GM19397 (cell line): ENCODE data around the gene NDC80.
"Not testable (repeated sequence)": the region's sequence is repeated elsewhere in the genome, so short reads cannot be mapped to it uniquely, and the experiment has no call there.

ENCODE experiments used
- ATAC-seq: cut with Tn5 transposase; IDR thresholded peaks from one replicate; pipeline ENCODE4 v1.9.1; 2021; ENCODE audit warnings: mild to moderate bottlenecking, moderate library complexity; ENCODE audit not compliant: unreplicated experiment

NDC80 gene

DNA sequence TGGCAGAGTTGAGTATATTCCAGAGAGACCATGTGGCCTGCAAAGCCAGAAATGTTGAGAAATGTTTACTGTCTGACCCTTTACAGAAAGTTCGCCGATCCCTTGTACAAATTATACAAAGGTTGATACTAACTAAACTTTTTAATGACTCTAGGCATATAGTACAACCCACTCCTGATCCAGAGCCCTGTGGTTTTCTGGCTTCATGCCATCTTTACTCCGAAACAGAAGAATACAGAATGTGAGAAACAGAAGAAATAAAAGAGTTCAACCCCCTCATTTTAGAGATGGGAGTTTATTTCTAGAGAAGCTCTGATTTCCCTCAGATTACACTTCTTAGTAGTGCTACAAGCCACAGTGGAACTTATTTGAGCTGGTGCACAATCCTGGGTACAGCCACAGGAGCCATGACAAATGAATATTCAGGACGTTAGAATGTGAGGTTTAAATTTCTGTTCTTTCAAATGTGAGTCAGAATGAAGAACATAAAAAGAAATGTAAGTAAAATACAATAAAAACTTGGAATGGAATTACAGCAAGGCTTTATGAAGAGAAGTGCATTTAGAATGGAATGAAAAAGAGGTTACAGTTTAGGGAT, 46.1 kb downstream of the NDC80 start:
- no peak for ATAC-seq

DNA sequence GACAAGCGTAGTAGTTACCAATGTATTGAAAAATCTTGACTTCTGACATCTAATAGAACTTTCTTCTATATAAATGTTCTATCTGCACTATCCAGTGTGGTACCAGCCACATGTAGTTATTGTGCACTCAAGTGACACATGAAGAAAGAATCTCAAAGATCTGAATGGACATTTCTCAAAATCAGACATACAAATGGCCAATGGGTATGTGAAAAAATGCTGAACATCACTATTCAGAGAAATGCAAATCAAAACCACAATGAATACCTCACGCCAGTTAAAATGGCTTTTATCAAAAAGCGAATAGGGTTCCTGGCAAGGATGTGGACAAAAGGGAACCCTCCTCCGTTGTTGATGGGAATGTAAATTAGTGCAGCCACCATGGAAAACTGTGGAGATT, 46.7 kb downstream of the NDC80 start:
- ATAC-seq: no peak

DNA sequence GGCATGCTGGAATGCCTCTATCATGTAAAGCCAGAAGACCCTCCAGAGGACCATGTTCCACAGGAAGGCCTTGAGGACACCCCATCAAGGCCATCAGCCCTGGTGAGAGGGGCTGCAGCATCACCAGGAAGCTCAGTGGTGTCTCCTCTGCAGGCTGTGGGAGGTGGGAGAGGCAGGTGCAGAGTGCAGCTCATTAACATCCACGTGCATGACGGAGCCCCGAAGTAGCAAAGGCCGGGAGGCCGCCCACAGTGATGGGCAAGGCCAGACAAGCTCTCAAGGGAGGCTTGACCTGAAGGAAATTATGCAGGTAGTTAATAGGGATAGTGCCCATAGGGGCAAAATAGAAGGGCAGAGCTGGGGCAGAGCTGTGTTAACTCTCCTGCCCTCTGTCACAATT, 53.9 kb downstream of the NDC80 start:
- no peak for ATAC-seq

DNA sequence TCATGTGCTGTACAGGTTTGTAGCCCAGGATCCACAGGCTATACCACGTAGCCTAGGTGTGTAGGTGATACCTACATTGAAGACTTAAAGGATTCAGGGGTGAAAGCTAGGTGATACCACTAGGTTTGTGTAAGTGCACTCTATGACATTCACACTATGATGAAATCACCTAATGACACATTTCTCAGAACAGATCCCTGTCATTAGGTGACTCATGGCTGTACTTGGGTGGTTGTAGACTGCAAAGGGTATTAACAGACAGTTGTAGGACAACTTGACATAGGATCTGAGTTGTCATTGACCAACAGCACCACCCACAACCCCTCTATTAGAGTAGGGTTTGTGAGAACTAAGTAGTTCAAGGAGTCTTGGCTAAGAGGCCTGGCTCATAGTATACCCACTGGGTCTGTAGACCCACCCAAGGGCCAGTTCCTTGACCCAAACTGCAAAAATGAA, 56.5 kb downstream of the NDC80 start:
- ATAC-seq: no peak

DNA sequence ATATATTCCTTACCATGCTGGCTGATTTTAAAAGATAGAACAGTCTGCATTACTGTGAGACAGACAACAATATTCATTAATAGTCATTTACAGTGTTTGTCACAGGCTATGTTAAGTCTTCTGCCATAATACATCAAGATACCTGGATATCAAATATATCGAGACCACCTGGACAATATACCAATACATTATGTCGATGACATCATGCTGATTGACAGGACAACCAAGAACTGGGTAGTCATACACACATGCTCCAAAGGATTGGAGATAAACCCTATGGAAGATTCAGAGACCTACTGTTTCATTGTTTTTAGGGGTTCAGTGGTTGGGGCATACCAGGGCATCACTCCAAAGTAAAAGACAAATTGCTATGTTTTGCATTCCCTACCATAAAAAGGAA, 57.6 kb downstream of the NDC80 start:
- ATAC-seq: no peak

DNA sequence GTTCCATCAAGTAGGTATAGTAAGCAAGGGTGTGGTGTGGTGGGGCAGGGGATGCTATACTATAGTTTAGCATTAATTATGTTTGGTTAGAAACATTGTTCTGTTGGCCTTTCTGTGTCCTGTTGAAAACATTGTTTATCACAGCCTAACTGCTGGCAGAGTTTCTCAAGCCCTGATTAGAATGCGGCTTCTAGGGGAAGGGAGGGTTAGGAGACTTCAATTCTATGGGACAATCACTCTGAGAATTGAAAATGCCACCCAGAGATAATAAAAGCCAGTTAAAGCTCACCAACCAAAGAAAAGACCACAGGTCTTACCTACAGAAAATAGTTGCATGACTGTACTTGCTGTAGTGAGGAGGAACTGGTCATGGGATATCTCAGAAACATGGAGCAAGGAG, 64.2 kb downstream of the NDC80 start:
- ATAC-seq: no peak

DNA sequence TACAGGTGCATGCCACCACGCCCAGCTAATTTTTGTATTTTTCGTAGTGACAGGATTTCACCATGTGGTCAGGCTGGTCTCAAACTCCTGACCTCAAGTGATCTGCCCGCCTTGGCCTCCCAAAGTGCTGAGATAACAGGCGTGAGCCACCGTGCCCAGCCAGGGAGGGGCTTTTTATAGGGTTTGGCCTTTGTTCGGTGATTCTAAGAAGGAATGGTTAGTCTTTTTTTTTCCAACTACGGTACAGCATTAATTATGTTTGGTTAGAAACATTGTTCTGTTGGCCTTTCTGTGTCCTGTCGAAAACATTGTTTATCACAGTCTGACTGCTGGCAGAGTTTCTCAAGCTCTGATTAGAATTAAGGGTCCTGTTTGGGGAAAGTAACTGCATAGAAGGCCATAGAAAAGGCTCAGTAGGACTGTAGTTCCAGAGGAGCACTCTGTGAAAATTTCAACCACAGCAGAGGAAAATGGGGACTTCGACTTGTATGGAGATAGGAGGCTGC, 64.8 kb downstream of the NDC80 start:
- ATAC-seq: peak; percentile 17

DNA sequence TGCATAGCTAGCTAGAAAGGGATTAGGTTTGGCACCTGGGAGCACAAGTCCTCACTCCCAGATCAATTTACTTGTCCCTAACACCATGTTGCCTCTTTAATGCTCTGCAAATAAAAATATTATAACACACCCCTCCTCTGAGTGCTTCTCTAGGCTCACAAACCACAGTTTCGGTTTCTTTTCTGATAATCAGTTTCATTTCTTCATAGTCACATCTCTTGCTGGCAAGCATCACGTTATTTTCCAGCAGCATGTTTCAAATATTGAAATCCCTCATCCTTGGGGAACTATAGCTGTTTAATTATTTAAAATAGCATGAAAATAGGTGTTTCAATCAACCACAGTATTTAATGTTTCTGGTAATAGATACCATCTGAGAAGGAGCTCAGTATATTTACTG, 70.3 kb downstream of the NDC80 start:
- ATAC-seq: peak; percentile 58

DNA sequence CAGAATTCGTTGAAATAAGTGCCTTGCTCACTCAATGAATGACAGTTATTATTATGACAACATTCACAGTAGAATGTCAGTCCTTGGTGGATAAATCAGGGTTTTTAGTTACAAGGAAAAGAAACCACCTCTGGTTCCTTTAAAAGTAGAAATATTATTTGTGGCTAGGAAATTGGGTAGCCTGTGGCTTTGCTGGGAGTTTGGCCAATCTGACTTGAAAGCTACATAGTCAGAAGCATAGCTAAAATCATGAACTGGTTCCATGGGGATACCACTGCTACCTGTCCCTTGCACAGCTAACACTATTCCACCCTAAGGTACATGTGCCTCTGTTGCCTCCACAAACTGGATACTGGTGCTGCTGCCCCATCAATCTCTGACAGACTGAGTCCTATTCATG, 71.4 kb downstream of the NDC80 start:
- ATAC-seq: no peak

DNA sequence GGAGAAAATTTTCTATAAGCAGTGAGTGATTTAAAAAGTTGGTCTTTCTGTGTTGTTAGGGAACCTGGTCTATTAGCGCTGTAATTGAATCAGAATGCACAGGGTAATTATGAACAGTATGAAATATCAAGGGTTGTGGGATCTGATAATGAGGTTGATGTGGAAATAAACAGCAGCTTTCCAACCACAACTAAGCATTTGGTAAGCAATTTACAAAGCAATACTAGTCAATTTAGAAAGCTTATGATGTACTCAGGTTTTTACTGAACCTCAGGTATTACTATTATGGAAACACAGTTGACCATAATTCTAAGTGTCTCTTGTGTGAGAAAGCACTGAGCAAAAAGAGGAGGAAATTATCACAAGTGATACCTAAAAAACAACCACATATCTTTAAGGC, 73.2 kb downstream of the NDC80 start:
- no peak for ATAC-seq

DNA sequence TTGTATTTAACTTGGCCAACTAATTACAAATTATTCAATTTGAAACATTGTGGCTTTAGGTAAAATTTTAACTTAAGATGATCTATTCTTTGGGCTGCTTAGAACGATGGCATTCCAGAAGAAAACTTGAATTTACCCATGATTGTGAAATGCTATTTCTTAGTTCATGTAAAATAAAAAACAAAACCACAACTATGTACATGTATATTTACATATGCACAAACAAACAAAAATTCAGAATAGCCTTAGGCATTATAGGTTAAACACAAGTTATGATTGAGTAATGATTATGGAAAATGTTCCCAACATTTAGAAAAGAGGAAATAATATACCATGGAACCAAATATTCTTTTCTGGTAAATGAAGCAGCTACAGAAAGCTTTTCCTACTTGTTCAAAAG, 80.6 kb downstream of the NDC80 start:
- ATAC-seq: no peak

DNA sequence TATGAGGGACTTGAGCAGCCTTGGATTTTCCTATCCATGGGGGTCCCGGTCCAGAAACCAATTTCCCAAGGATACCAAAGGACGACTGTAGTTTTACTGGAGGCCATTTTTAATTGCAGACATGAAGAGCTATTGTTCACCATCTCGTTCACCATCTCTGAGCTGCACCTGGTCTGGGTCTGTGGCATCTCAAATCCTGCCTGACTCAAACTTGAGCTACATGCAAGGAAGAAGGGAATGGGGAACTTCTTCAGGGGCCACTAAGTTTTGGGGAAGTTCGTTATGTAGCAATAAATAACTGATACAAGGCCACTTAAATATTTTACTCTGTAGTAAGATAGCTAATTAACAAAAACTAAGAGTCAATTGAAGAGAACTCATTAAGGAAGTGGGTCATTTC, 82.1 kb downstream of the NDC80 start:
- ATAC-seq: no peak

DNA sequence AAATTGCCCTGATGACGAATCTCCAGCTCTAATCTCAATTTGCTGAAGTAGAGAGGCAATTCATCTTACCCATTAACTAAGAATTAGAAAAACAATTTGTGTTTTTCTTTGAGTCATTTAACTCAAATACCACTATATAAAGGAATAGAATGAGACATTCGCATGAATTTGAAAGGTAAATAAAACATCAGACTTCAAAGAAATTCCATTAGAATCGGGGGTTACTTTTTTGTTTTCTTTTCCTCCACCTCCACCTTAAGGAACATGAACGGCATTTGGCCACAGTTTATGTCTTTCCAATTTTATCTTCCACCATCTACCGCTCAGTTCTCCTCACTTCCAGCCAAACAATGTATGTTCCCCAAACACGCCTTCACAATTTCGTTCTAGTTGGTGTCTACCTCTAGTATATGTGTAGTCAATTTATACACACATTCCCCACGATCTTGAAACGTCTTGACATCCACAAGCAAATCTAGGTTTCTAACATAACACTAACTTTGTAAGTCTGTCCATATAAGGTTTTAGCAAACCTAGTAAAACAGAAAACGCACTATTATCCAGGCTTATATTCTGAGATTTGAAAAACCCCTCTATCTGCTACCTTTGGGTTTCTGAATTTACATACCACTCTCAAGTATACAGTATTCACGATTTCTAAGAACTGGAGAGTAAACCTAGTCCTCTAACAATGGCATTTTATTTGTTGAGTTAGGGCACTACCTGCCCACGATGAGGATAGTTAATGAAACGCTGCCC, 83.0 kb downstream of the NDC80 start:
- no peak for ATAC-seq

DNA sequence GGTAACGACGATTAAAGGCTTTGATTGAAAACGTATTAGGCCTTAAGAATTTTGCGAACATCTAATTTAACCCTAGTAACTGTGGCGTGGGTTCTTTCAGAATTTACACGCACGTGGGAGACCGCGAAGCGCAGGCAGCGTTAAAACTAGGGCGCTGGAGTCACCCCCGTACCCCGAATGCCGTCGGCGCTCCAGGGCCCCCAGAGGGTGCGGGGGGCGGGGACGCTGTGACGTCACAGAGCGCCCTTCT, 83.5 kb downstream of the NDC80 start:
- ATAC-seq: peak; percentile 42

DNA sequence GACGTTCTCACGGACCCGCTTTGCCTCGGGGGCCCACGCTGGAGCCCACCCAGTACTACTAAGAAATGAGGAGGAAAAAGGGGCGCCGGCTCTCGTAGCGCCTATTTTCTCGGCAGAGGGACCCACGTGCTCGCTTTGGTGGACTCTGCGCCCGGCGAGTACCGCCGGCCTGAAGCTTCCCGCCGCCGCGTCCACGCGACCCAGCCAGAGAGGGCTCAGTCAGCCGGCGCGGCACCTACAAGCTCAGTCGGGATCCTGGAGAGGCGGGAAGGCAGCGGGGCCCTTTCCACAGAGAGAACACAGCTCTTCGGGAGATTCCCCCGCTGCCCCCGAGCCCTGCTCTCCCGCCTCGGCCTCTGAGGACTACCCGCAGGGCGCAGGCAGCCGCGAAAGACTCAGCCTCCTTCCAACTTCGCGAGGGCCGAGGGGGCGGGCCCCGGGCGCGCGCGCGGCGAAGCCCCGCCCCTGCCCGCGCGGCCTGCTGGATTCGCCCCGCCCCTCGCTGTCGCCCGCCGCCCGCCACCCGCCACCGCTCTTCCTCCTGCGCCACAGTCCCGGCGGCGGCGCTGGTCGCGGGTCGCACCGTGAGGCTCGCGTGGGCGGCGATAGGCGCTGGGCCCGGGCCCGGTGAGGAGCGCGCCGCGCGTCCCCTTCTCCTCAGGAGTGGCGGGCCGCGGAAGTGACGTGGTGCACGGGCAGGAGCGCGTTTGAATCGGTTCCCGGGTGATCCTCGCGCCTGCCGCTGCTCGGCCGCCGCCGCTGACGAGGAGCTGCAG, 84.0 kb downstream of the NDC80 start, which contains the start of gene SMCHD1:
TSS of gene SMCHD1 (plus strand) at position 549 of the 776 bp plus-strand sequence. CDS start 350 bp downstream, outside the sequence.
- peak; percentile 77 for ATAC-seq

DNA sequence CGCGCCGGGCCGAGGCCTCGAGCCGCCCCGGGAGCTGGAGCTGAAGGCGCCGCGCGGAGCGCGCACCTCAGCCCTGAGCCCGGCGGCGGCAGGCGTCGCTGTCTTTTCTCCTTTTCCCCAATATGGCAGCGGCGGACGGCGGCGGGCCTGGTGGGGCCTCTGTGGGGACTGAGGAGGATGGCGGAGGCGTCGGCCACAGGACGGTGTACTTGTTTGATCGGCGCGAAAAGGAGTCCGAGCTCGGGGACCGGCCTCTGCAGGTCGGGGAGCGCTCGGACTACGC, 84.5 kb downstream of the NDC80 start:
- ATAC-seq: no peak

DNA sequence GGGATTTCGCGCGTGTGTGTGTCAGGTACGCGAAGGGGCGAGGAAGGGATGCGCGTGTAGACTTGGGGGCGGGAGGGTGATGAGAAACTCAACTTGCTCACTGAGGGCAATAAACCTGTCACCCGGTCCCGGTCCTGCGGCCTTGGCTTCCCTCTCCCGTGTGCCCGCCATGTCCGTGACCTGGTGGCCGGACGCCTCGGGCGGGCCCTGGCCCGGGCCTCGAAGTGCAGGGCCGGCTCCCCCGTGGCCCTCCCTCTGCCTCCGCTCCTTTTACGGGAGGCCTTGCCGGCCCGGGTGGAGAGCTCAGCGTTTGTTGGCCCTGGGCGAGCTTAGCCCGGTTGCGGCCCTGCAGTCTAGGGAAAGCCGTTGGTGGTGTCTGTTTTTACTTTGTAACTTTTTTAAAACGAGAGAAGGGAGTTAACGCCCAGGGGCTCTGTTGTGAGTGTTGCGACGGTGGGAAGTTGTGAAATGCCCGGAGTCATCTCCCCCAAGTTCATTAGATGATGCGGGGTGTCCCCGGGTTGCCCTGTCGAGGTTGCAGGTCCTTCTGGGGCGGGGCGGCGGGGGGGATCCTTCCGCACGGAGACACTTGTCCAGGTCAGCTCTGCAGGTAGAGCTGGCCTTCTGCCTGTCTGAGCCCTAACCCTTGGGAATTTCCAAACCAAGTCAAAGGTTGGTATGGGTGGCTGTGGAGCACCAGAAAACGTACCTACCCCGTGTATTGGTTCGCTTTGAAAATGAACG, 85.1 kb downstream of the NDC80 start:
- no peak for ATAC-seq

DNA sequence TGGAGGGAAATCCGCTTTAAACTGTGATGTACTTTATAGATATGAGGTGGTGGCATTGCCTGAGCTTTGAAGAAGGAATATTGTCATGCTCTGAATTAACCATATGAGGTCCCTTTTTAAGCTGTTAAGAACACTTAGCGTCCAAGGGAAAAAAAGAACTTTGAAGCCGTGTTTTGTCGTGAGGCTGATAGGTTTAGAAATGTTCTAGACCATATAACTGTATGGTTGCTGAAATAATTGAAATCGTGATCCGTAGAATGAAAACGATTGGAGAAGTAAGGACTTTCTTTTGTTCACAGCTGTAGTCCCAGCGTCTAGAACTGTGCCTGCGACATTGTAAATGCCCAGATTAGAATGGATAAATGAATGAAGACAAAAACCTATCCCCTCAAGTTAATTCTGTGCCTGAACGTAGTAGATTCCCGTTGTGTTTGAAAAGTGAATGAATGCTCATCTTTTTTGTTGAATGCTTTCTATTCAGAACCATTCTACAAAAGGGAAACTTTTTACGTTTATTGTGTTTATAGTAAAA, 85.7 kb downstream of the NDC80 start:
- ATAC-seq: no peak

DNA sequence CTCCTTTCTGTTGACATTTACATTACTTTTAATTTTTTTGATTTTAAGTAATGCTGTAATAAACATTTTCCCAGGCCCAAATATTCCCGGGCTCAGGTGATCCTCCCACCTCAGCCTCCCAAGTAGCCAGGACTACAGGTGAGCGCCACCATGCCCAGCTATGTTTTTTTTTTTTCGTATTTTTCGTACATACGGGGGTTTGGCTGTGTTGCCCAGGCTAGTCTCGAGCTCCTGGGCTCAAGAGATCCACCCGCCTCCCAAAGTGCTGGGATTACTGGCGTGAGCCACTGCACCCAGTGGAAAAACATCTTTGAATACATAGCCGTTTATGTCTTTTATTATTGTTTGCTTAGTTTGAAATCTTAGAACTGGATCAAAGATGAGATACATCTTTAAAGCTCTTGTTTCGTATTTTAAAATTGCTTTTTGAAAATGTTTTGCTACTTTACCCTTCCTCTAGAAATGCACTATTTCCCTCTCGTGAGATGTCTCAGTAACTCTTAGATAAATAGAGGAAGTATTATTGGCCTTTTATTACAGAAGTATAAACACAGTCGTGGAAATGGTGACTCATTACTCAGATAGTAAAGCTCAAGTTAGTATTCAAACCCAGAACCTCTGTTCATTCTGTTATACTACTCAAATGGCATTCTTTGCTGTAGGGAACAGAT, 86.6 kb downstream of the NDC80 start:
- no peak for ATAC-seq

DNA sequence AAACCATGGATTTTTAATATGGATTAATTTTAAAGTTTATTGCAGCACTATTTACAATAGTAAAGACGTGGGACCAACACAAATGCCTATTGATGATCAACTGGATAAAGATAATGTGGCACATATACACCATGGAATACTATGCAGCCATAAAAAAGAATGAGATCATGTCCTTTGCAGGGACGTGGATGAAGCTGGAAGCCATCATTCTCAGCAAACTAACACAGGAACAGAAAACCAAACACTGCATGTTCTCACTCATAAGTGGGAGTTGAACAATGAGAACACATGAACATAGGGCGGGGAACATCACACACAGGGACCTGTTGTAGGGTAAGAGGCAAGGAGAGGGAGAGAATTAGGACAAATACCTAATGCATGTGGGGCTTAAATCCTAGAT, 89.5 kb downstream of the NDC80 start:
- not testable (repeated sequence) for ATAC-seq

DNA sequence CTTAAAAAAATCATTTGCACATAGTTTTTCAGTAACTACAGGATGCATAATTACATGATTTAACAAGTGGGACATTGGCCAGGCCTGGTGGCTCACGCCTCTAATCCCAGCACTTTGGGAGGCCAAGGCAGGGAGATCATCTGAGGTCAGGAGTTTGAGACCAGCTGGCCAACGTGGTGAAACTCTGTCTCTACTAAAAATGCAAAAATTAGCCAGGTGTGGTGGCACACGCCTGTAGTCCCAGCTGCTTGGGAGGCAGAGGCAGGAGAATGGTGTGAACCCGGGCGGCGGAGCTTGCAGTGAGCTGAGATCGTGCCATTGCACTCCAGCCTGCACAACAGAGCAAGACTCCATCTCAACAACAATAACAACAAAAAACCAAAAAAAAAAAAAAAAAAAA, 90.9 kb downstream of the NDC80 start:
- ATAC-seq: not testable (repeated sequence)
